HepG2 (cell line): ENCODE measurements around the gene ACTG2.

Experiments used
- MEIS2 ChIP-seq: sonication (generic); formaldehyde crosslinking; IDR thresholded peaks from 2 replicates; pipeline ENCODE4 v1.9.0; 2021; ENCODE audit warnings: mild to moderate bottlenecking, missing genetic modification reagents
- POLR2A ChIP-seq, 2 experiments: IDR thresholded peaks; 2 replicates each; pipeline ENCODE4 v1.6.1; 2011; ENCODE audit warnings: low read depth in 2 of 2, low read length in 2 of 2, mild to moderate bottlenecking in 1 of 2, moderate library complexity in 1 of 2; ENCODE audit not compliant: insufficient read depth in 1 of 2
- ZNF17 ChIP-seq: sonication (generic); formaldehyde crosslinking; IDR thresholded peaks from 2 replicates; pipeline ENCODE4 v1.5.0; 2020; ENCODE audit warnings: mild to moderate bottlenecking, missing genetic modification reagents

DNA sequence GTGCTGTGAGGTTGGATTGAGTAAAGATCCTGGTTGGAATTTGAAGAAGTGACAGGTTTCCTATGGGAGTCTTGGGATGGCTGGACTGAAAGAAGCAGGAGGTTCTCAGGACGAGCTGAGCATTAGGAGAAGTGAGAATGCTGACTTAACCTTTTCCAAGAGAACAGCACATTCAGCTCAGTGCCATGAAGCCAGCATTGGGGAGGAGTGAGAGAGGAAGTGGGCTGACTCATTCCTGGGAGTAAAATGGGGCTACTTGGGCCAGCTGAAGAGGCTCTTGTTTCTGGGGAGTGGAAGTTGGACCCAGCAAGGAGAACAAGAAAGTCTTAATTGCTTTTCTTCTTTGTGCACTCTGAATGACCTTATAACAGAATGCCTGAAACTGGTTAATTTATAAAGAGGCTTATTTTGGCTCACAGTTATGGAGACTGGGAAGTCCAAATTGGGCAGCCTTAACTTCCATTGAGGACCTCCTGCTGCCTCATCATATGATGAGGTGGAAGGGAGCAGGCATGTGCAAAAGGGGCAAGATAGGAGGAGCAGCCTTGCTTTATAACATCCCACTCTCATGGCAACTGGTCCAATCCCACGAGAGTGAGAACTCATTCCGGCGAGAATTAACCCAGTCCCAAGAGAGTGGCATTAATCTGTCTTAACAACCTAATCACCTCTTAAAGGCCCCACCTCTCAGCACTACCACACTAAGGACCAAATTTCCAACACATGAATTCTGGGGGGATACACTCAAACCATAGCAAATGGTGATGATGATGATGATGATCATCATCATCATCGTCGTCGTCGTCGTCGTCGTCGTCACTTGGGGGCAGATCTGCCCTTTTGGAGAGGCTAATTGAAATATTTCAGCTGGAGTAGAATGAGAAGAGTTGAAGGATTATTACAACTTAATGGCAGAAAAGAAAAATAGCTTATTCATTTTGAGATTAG is 60.0 kb downstream of the ACTG2 start:
- TF ChIP-seq POLR2A (IDR thresholded peaks at IDR 0.05; ENCODE audit: insufficient read depth in 1 of 2, low read depth in 2 of 2, low read length in 2 of 2) (no peak), MEIS2 (CRISPR knock-in tag) (no peak), ZNF17 (no peak)
